ENCODE results near the gene FAM240A.

Gene FAM240A

DNA sequence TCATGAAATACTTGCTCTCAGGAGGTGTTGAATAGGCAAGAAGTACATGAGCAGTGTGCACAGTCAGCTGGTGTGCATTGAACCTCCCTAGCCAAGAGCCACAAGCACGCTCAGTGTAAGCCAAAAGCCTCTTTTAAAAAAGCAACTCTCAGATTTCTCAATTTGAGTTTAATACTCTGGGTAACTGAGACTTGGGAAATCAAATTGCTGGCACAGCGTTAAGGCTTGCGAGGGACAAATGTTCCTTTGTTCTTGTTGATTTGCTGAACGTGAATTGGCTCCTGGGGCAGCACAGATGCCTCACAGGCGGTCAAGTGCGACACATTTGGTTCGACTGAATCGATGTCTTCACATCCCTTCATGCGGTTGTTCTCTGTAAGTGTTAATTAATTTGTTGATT lies at the start of gene FAM240A:
TSS of gene FAM240A (plus strand) at position 202 of the 400 bp plus-strand sequence. CDS start at position 361, 159 bp downstream.
- H3K4me3 ChIP-seq (ENCODE audit: control insufficient read depth, low read depth, low read length), result no peak within 1 kb of the TSS
- no peak for DNase-seq (ENCODE audit: low read depth)
- TF ChIP-seq, protein P1, sequence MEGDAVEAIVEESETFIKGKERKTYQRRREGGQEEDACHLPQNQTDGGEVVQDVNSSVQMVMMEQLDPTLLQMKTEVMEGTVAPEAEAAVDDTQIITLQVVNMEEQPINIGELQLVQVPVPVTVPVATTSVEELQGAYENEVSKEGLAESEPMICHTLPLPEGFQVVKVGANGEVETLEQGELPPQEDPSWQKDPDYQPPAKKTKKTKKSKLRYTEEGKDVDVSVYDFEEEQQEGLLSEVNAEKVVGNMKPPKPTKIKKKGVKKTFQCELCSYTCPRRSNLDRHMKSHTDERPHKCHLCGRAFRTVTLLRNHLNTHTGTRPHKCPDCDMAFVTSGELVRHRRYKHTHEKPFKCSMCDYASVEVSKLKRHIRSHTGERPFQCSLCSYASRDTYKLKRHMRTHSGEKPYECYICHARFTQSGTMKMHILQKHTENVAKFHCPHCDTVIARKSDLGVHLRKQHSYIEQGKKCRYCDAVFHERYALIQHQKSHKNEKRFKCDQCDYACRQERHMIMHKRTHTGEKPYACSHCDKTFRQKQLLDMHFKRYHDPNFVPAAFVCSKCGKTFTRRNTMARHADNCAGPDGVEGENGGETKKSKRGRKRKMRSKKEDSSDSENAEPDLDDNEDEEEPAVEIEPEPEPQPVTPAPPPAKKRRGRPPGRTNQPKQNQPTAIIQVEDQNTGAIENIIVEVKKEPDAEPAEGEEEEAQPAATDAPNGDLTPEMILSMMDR (IDR thresholded peaks at IDR 0.05; ENCODE audit: control insufficient read depth, insufficient read depth, low read depth, low read length, missing control alignments), result no peak

DNA sequence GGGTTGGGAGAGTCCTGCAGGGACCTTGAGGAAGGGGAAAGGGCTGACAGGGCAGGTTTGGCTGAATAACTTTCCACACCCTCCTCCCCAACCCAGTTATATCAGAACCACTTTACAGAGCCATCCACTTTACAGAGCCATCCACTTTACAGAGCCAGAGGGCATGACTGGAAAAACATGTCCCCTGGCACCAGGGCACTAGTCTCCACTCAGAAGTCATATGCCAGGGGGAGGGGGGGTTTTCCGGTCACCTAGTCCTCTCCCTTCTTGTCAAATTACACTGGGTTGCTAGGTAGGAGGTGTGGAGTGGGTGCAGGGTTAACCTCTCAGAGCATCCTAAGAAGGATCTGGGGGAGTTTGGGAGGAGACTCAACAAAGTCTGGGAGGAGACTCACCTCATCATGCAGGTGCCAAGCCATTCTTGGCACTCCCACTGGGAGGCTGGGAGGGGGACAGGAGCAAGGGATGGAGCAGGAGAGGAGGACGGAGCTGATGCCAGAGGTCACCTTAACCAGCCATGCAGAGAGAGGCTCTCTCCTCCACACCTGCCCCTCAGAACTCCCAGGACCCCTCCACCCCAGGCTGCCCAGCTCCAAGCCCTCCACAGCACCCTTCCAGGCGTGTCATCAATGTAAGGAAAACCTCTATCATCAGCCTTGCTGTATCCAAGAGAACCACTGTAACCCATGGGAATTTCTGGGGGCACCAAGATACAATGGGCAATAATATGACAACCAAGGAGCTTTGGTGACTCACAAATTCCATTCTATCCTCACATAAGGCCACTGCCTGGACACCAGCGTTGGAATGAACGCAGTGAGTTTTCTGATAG lies 47.9 kb upstream of the FAM240A start:
- DNase-seq (ENCODE audit: low read depth), result no peak
- TF ChIP-seq, protein P1 (IDR thresholded peaks at IDR 0.05; ENCODE audit: control insufficient read depth, insufficient read depth, low read depth, low read length, missing control alignments), result no peak
- H3K4me3 ChIP-seq (ENCODE audit: control insufficient read depth, low read depth, low read length), result no peak overlapping the region

DNA sequence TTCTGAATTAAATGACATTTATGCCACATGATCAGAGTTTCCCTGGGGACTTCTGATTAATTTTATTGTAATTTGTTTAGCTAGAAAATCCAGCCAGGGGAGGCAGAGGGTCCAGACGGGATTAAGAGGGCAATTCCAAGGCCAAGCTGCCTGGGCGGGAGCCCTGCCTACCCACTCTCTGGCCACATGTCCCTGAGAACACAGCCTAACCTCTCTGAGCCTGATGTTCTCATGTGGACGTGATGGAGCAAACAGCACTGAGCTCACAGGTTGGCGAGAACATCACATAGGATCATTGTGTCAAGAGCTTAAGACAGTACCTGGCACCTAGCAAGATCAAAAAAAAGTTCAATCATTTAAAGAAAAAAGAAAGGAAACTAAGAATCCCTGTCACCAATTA lies 47.2 kb upstream of the FAM240A start:
- H3K4me3 ChIP-seq (ENCODE audit: control insufficient read depth, low read depth, low read length), result peak overlapping the region; percentile 55; the same call in 1 of the 2 replicates
- DNase-seq (ENCODE audit: low read depth), result no peak

DNA sequence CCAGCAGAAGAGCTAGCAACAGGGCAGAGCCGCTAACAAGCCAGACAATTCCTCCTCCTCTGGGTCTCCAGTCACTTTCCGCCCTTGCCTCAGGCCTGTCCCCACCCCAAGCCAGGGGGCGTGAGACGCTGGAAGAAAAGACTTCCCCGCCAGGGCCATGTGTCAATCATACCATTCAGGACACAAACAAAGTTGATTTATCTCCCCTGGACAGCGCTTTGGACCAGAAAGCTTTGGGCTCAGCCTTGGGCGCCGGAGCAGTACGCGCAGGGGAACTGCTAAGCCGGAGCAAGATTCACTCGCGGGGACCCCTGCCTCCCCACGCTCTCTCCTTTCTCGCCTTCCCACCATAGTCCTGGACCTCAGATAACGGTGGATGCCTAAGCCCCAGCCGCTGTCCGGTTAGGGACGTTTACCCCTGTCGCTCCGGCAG lies 46.7 kb upstream of the FAM240A start:
- TF ChIP-seq, protein P1 (IDR thresholded peaks at IDR 0.05; ENCODE audit: control insufficient read depth, insufficient read depth, low read depth, low read length, missing control alignments), result no peak
- peak overlapping the region; percentile 55 for H3K4me3 ChIP-seq (ENCODE audit: control insufficient read depth, low read depth, low read length)
- DNase-seq (ENCODE audit: low read depth), result no peak

More for the DNA sequence above, 47.2 kb upstream of the FAM240A start:
- TF ChIP-seq, protein P1 (IDR thresholded peaks at IDR 0.05; ENCODE audit: control insufficient read depth, insufficient read depth, low read depth, low read length, missing control alignments), result no peak

DNA sequence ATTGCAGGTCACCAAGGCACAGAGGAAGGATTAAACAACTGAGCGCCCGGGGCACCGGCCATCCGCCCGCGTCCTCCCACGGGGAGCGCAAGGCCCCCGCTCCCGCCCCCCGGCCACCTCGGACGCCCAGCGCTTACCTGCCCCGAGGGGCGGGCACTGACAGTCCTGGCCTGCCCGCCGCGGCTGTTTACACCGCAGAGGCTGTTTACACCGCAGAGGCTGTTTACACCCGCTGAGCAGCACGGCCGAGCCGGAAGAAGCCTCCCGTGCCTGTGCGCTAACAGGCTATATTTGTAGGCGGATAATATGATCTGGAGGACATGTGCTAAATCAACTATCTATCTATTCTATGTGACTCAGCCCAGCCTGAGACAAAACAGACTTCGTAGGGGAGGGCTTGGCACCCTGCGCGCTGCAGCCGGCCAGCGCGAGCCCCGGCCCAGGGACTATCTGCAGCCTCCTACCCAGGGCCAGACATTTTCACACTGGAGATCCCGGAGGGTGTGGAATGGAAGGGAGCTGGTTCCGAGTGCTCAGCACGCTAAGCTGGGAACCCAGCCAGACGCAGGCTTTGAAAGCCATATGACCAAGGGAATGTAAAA lies 46.2 kb upstream of the FAM240A start, which contains the start of gene LRRC2:
TSS of gene LRRC2 (minus strand) at position 263 of the 602 bp plus-strand sequence. CDS start 14,711 bp downstream, outside the sequence.
- TF ChIP-seq, protein P1 (IDR thresholded peaks at IDR 0.05; ENCODE audit: control insufficient read depth, insufficient read depth, low read depth, low read length, missing control alignments), result no peak
- peak; percentile 27 for DNase-seq (ENCODE audit: low read depth)
- H3K4me3 ChIP-seq (ENCODE audit: control insufficient read depth, low read depth, low read length), result peak within 1 kb of the TSS; percentile 55

DNA sequence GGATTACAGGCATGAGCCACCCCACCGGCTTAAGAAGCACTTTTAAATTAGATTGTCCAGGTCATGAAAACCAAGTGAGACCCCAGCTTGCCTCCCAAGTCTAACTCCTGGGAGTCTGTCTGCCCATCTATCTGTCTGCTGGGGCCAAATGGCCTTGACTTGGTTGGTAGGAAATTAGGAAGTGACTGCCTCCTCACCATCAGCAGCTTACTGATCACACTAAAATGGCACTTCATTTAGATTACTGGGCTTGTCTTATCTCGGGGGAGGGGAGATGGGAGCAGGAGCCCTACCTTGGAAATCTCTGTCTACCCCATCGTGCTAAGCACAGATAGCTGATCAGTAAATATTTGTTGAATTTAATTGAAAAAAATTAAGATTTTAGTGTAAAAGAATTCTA lies 40.6 kb upstream of the FAM240A start:
- no peak for DNase-seq (ENCODE audit: low read depth)
- no peak overlapping the region for H3K4me3 ChIP-seq (ENCODE audit: control insufficient read depth, low read depth, low read length)
- TF ChIP-seq, protein P1 (IDR thresholded peaks at IDR 0.05; ENCODE audit: control insufficient read depth, insufficient read depth, low read depth, low read length, missing control alignments), result no peak
